IMR-90 (cell line): ENCODE measurements around the gene KIAA0513.

ENCODE experiments used
- CEBPB ChIP-seq: IDR thresholded peaks from 2 replicates; pipeline ENCODE4 v1.6.1; 2012; ENCODE audit warnings: low read depth, low read length, improper control_type of control experiment
- CHD1 ChIP-seq: IDR thresholded peaks from 2 replicates; pipeline ENCODE4 v1.6.1; 2012; ENCODE audit warnings: low read depth, low read length, improper control_type of control experiment
- CTCF ChIP-seq: conservative IDR thresholded peaks from 2 replicates; pipeline ENCODE4 v1.5.1; 2012; ENCODE audit warnings: mild to moderate bottlenecking, low read depth, low read length, improper control_type of control experiment
- MAZ ChIP-seq: IDR thresholded peaks from 2 replicates; pipeline ENCODE4 v1.6.1; 2012; ENCODE audit warnings: low read depth, mild to moderate bottlenecking, low read length, improper control_type of control experiment, moderate library complexity, borderline replicate concordance
- MXI1 ChIP-seq: IDR thresholded peaks from 2 replicates; pipeline ENCODE4 v1.6.1; 2012; ENCODE audit warnings: low read depth, mild to moderate bottlenecking, low read length, moderate library complexity, borderline replicate concordance
- POLR2A ChIP-seq: IDR thresholded peaks from 2 replicates; pipeline ENCODE4 v1.6.1; 2012; ENCODE audit warnings: mild to moderate bottlenecking, low read depth, low read length
- RCOR1 ChIP-seq: IDR thresholded peaks from 2 replicates; pipeline ENCODE4 v1.6.1; 2012; ENCODE audit warnings: mild to moderate bottlenecking, low read length, improper control_type of control experiment; ENCODE audit not compliant: insufficient replicate concordance

DNA sequence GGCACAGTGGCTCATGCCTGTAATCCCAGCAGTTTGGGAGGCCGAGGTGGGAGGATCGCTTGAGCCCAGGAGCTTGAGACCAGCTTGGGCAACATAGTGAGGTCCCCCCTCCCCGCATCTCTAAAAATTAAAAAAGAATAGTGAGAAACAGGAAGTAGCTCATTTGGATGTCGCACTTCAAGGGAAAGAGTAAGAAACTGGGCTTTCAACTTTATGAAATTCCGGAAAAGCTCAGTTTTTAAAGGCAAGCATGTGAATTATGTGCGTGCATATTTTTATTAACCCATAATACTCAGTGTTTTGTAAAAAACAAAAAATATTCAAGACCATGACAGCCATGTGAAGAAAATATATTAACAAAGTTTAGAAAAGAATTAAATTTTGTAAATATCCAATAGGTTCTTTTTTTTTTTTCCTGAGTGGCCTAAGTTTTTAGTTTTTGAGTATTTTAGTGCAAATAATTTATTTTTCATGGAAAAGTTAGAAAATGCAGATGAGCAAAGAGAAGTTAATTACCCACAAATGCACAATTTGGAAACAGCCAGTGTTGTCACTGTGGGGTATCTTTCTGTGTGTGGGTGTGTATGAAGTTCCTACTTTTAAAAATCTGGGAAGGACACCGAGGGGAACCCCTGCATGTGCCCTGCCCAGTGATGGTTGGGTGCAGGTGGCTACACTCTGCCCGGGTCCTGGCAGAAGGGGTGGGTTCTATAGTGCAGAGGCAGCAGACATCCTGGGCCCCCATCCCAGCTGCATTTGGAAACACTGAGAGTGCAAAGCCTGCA lies 44.7 kb downstream of the KIAA0513 start:
- no peak for TF ChIP-seq CTCF
- TF ChIP-seq MAZ: no peak
- TF ChIP-seq MXI1: no peak
- no peak for TF ChIP-seq POLR2A
- TF ChIP-seq CHD1: no peak
- TF ChIP-seq CEBPB: no peak
- TF ChIP-seq RCOR1: no peak
